ENCODE measurements around the gene CCDC181.

DNA sequence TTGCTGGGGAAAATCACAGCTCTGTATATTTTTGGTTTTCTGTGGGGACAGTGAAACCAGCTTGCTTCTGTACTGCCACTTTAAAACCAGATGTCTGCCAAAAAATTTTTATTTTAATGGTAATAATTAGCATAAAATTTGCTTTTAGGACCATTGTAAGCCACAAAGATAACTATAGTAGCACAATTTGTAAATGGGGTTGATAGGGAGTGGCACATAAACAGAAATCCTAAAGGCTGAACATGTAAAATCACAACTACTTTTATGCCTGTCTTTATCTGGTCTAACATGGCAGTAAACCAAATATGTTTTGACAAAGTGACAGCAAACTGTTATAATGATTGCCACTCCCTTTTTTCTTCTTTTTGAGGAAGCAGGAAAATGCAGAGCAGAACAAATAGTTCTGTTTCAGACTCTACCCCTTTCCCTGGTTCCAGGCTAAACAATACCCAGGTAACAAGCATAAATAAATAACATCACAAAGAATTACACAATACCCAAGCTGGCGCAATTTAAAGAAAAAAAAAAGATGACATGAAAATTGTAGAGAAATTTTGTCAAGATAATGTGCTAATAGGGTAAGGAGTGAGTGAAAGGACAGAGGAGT lies 24.0 kb upstream of the CCDC181 start:
- TF ChIP-seq EZH2phosphoT487 (IDR thresholded peaks at IDR 0.05; ENCODE audit: low read depth, severe bottlenecking, unreplicated experiment): no peak
- TF ChIP-seq, protein P1, sequence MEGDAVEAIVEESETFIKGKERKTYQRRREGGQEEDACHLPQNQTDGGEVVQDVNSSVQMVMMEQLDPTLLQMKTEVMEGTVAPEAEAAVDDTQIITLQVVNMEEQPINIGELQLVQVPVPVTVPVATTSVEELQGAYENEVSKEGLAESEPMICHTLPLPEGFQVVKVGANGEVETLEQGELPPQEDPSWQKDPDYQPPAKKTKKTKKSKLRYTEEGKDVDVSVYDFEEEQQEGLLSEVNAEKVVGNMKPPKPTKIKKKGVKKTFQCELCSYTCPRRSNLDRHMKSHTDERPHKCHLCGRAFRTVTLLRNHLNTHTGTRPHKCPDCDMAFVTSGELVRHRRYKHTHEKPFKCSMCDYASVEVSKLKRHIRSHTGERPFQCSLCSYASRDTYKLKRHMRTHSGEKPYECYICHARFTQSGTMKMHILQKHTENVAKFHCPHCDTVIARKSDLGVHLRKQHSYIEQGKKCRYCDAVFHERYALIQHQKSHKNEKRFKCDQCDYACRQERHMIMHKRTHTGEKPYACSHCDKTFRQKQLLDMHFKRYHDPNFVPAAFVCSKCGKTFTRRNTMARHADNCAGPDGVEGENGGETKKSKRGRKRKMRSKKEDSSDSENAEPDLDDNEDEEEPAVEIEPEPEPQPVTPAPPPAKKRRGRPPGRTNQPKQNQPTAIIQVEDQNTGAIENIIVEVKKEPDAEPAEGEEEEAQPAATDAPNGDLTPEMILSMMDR (IDR thresholded peaks at IDR 0.05; ENCODE audit: poor library complexity): no peak
- TF ChIP-seq EZH2 (IDR thresholded peaks at IDR 0.05; ENCODE audit: borderline replicate concordance): no peak
